SU-DHL-6 (cell line): ENCODE results near the gene ACTMAP.

Experiments
- CTCF ChIP-seq: fragments of 200-600 bp; sonication (generic); IDR thresholded peaks from one replicate; pipeline ENCODE4 v1.5.1; 2017; ENCODE audit warnings: antibody characterized with exemption, mild to moderate bottlenecking, low read length, moderate library complexity; ENCODE audit not compliant: insufficient read depth, poor library complexity, severe bottlenecking
- EZH2phosphoT487 ChIP-seq: fragments of 200-600 bp; sonication (generic), shearing (Covaris generic); conservative IDR thresholded peaks from 2 replicates; pipeline ENCODE4 v1.6.1; 2018; ENCODE audit warnings: mild to moderate bottlenecking, antibody characterized with exemption, low read length, moderate library complexity, mixed read lengths

GRCh38 chr19:40742886-40743285 is 7.4 kb downstream of the ACTMAP start:
- TF ChIP-seq CTCF: no peak
- TF ChIP-seq EZH2phosphoT487: no peak
